Measurements from ENCODE around the gene FRA10AC1. TPM values are rescaled to one million over a fixed set of nuclear protein-coding genes. Genes with fewer than 3 reads are reported as not detected.
A peak's percentile ranks its signal among the peaks of the same experiment; 100 is the strongest.

Gene FRA10AC1
- total and polyA plus RNA-seq, 10 of the 15 experiments (the other 5 are each of a cell fraction or from before 2014, with no cell fraction given): 5.3 to 18.1 (median 9.9) TPM

DNA sequence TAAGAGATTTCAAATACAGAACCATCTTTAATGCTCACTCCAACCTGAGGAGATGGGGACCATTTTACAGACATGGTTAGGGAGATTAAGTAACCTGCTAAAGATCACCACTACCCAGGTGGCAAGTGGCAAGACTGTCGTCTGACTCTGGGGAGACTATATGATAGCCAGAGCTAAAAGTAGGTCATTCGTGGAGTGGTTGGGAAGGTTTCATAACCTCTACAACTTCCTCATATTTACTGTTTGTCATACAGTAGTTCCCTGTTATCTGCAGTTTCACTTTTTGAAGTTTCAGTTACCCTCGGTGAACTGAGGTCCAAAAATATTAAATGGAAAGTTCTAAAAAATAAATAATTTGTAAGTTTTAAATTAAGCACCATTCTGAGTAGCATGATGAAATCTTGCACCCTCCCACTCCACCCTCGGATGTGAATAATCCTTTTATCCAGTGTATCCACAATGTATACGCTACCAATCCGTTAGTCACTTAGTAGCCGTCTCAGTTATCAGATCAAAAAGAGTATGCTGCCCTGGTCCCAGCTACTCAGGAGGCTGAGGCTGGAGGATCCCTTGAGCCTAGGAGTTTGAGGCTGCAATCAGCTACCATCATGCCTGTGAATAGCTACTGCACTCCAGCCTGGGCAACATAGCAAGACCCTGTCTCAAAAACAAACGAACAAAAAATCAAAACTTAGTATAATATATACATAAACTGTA, 40.4 kb upstream of the FRA10AC1 start (continued):
- TF ChIP-seq RAD51 (IDR thresholded peaks at IDR 0.05) (no peak), CREB1 (IDR thresholded peaks at IDR 0.05; ENCODE audit: low read depth) (no peak), CUX1 (IDR thresholded peaks at IDR 0.05; ENCODE audit: insufficient replicate concordance, low read depth, low read length) (no peak), BCLAF1 (IDR thresholded peaks at IDR 0.05) (no peak), CHD2 (IDR thresholded peaks at IDR 0.05; ENCODE audit: borderline replicate concordance, low read depth, low read length) (no peak), PAX8 (IDR thresholded peaks at IDR 0.05) (no peak), ZNF24 (IDR thresholded peaks at IDR 0.05) (no peak), FOXK2 (IDR thresholded peaks at IDR 0.05) (no peak), PML (IDR thresholded peaks at IDR 0.05; ENCODE audit: low read length) (no peak), RELA (IDR thresholded peaks at IDR 0.05; ENCODE audit: borderline replicate concordance, partially characterized antibody) (no peak), RBBP5 (conservative IDR thresholded peaks at IDR 0.05) (no peak), WRNIP1 (IDR thresholded peaks at IDR 0.05; ENCODE audit: borderline replicate concordance, low read depth, low read length) (no peak), ASH2L (IDR thresholded peaks at IDR 0.05; ENCODE audit: borderline replicate concordance, low read depth) (no peak), PAX5 (IDR thresholded peaks at IDR 0.05; ENCODE audit: borderline replicate concordance, low read depth, low read length) (no peak), RUNX3 (IDR thresholded peaks at IDR 0.05; ENCODE audit: low read length) (peak; percentile 36), SMC3 (IDR thresholded peaks at IDR 0.05; ENCODE audit: borderline replicate concordance, low read length) (no peak), NR2F1 (conservative IDR thresholded peaks at IDR 0.05) (0 out of 2 replicates have a peak, but pooled peaks have one; percentile 37), JUNB (IDR thresholded peaks at IDR 0.05) (no peak), SMARCA5 (IDR thresholded peaks at IDR 0.05) (peak; percentile 25; the same call in 1 of the 2 replicates), POU2F2 (IDR thresholded peaks at IDR 0.05; ENCODE audit: borderline replicate concordance, low read depth, low read length) (no peak), CBFB (IDR thresholded peaks at IDR 0.05; ENCODE audit: low read depth) (no peak), TARDBP (IDR thresholded peaks at IDR 0.05; ENCODE audit: borderline replicate concordance) (no peak), EZH2 (IDR thresholded peaks at IDR 0.05; ENCODE audit: borderline replicate concordance, control insufficient read depth, low read depth, low read length) (no peak), NBN (IDR thresholded peaks at IDR 0.05) (no peak)
- TF ChIP-seq, protein P1, sequence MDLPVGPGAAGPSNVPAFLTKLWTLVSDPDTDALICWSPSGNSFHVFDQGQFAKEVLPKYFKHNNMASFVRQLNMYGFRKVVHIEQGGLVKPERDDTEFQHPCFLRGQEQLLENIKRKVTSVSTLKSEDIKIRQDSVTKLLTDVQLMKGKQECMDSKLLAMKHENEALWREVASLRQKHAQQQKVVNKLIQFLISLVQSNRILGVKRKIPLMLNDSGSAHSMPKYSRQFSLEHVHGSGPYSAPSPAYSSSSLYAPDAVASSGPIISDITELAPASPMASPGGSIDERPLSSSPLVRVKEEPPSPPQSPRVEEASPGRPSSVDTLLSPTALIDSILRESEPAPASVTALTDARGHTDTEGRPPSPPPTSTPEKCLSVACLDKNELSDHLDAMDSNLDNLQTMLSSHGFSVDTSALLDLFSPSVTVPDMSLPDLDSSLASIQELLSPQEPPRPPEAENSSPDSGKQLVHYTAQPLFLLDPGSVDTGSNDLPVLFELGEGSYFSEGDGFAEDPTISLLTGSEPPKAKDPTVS (IDR thresholded peaks at IDR 0.05; ENCODE audit: low read depth, low read length): no peak
